HUES64 (cell line): Measurements from ENCODE around the gene STX1A.

Source experiments
- H3K27ac ChIP-seq: 2 replicates; pipeline ENCODE4 v1.7.0; 2013; ENCODE audit warnings: low read depth, low read length, inconsistent platforms
- H3K27me3 ChIP-seq: 2 replicates; pipeline ENCODE4 v1.6.1; 2013; ENCODE audit warnings: mild to moderate bottlenecking, low read length; ENCODE audit not compliant: insufficient read depth
- H3K36me3 ChIP-seq: 2 replicates; pipeline ENCODE4 v1.6.1; 2013; ENCODE audit warnings: mild to moderate bottlenecking, low read length; ENCODE audit not compliant: insufficient read depth
- H3K4me1 ChIP-seq: 2 replicates; pipeline ENCODE4 v1.6.1; 2013; ENCODE audit warnings: mild to moderate bottlenecking, low read length, moderate library complexity; ENCODE audit not compliant: insufficient read depth
- H3K4me3 ChIP-seq: 2 replicates; pipeline ENCODE4 v1.5.1; 2013; ENCODE audit warnings: mild to moderate bottlenecking, low read length, moderate library complexity
- H3K9ac ChIP-seq: 2 replicates; pipeline ENCODE4 v1.6.1; 2013; ENCODE audit warnings: mild to moderate bottlenecking, low read depth, low read length
- H3K9me3 ChIP-seq: 2 replicates; pipeline ENCODE4 v1.6.1; 2013; ENCODE audit warnings: low read depth, low read length; ENCODE audit not compliant: insufficient read depth
- WGBS: fragments of 150-250, 120-280 bp; methylation state at CpG from one replicate; pipeline ENCODE4 v1.1.7; 2013; ENCODE audit warnings: missing lambda C conversion rate; 5-methylcytosine and 5-hydroxymethylcytosine counted together

Gene STX1A

DNA sequence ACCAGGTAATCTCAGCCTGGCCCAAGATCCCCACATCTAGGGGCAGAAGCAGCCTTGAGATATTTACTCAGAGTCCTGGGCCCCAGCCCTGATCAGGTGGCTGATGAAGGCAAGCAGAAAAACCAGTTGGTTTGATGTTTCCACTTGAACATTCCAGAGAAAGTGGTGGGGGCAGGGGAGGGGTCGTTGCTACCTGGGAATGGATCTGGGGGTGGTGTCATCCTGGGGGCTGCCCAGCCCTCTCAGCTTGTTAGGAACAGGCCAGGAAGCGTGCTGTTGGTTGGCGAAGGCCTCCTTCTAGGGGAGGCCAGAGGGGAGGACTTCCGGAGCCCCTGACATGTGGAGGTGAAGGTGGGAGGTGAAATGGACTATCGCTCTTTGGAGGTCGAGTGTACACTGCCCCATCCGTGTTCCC, 22.9 kb upstream of the STX1A start:
- no peaks in the 10 kb centered on the region for H3K9me3 ChIP-seq
- H3K9ac ChIP-seq, result peak overlapping the region; percentile 81
- H3K27me3 ChIP-seq, result peaks cover 4% of the 10 kb centered on the region; the same call in 1 of the 2 replicates
- 39% methylated on average over 7 of the region's 7 CpGs for WGBS
- peaks cover 34% of the 10 kb centered on the region for H3K4me1 ChIP-seq
- H3K36me3 ChIP-seq, result peaks cover under 1% of the 10 kb centered on the region
- peak overlapping the region; percentile 79 for H3K27ac ChIP-seq
- H3K4me3 ChIP-seq, result peak overlapping the region; percentile 39

DNA sequence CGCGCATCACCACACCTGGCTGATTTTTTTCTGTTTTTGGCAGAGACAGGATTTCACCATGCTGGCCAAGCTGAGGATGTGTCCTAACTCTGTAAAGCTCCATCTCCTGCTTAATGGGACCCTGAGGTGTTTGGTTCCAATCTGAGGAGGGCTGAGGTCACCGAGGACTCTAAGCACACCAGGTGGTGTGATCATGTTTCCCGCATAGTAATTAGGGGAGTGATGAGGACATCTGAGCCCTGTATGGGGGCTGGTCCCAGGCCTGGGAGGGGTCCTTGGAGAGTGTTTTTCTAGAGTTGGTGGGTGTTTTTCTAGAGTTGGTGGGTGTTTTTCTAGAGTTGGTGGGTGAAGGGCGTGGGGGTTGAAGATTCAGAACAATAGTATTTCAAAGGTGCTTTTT, 22.1 kb upstream of the STX1A start:
- 49% methylated on average over 5 of the region's 5 CpGs for WGBS
- H3K27ac ChIP-seq, result peak overlapping the region; percentile 79; the same call in 1 of the 2 replicates
- H3K9me3 ChIP-seq, result no peaks in the 10 kb centered on the region
- peaks cover 34% of the 10 kb centered on the region for H3K4me1 ChIP-seq
- no peak overlapping the region; the same call in 1 of the 2 replicates for H3K4me3 ChIP-seq
- H3K27me3 ChIP-seq, result peaks cover 4% of the 10 kb centered on the region; the same call in 1 of the 2 replicates
- H3K9ac ChIP-seq, result no peak overlapping the region; the same call in 1 of the 2 replicates
- peaks cover 8% of the 10 kb centered on the region for H3K36me3 ChIP-seq

DNA sequence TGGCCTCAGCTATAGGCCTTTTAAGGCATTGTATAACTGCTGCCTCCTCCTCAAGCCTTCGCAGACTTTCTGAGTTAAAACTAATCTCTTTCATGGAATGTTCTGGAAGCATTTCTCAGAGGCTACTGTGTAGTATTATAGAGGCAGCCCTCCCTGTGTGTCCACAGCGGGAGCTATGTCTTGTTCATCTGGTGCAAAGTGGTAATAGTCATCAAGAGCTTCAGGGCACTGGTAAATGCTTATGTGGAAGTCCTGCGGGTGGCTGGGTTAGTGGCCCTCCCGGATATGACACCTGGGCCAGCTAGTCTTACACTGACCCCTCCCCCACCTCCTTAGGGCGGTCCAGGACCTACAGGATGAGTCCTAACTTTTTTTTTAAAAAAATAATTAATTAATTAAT, 21.3 kb upstream of the STX1A start:
- WGBS, result 78% methylated on average over 4 of the region's 5 CpGs
- Histone ChIP-seq H3K27me3 (peaks cover 4% of the 10 kb centered on the region; the same call in 1 of the 2 replicates), H3K4me1 (peaks cover 34% of the 10 kb centered on the region), H3K27ac (peak overlapping the region; percentile 28; the same call in 1 of the 2 replicates), H3K9me3 (no peaks in the 10 kb centered on the region), H3K36me3 (peaks cover 14% of the 10 kb centered on the region), H3K4me3 (no peak overlapping the region), H3K9ac (no peak overlapping the region)

DNA sequence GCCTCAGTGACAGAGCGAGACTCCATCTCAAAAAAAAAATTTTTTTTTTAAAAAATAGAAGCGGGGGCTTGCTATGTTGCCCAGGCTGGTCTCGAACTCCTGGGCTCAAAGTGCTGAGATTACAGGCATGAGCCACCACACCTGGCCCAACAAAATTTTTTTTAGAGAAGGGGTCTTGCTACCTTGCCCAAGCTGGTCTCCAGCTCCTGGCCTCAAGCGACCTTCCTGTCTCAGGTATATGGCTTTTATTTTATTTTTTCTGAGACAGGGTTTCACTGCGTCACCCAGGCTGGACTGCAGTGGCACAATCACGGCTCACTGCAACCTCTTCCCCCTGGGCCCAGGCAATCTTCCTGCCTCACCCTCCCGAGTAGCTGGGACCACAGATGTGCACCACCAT, 20.7 kb upstream of the STX1A start:
- peaks cover 15% of the 10 kb centered on the region for H3K36me3 ChIP-seq
- H3K4me3 ChIP-seq, result no peak overlapping the region
- H3K9me3 ChIP-seq, result no peaks in the 10 kb centered on the region
- 96% methylated on average over 7 of the region's 7 CpGs for WGBS
- H3K4me1 ChIP-seq, result peaks cover 34% of the 10 kb centered on the region
- H3K27ac ChIP-seq, result no peak overlapping the region; the same call in 1 of the 2 replicates
- no peak overlapping the region for H3K9ac ChIP-seq
- peaks cover 4% of the 10 kb centered on the region; the same call in 1 of the 2 replicates for H3K27me3 ChIP-seq

- Histone ChIP-seq H3K27ac (peak overlapping the region; percentile 91), H3K4me3 (peak overlapping the region; percentile 87), H3K9ac (peak overlapping the region; percentile 73), H3K9me3 (no peaks in the 10 kb centered on the region), H3K4me1 (peaks cover 34% of the 10 kb centered on the region), H3K36me3 (peaks cover 15% of the 10 kb centered on the region), H3K27me3 (peaks cover 4% of the 10 kb centered on the region; the same call in 1 of the 2 replicates)
- WGBS, result 52% methylated on average over 12 of the region's 13 CpGs
Observed at GRCh38 chr7:73739387-73739767, 19.9 kb upstream of the STX1A start.

GRCh38 chr7:73738612-73739386, 19.3 kb upstream of the STX1A start, which contains the start of gene ABHD11:
TSS of gene ABHD11 (minus strand) at chr7:73738802. CDS start at chr7:73738770, 32 bp downstream.
- under 1% methylated on average over 84 of the region's 84 CpGs for WGBS
- H3K36me3 ChIP-seq, result peaks cover 15% of the 10 kb centered on the region
- H3K4me1 ChIP-seq, result peaks cover 30% of the 10 kb centered on the region
- peak within 1 kb of the TSS; percentile 87 for H3K4me3 ChIP-seq
- no peaks in the 10 kb centered on the region for H3K9me3 ChIP-seq
- H3K27ac ChIP-seq, result peak within 1 kb of the TSS; percentile 91
- peak within 1 kb of the TSS; percentile 74 for H3K9ac ChIP-seq
- H3K27me3 ChIP-seq, result peaks cover 4% of the 10 kb centered on the region; the same call in 1 of the 2 replicates

DNA sequence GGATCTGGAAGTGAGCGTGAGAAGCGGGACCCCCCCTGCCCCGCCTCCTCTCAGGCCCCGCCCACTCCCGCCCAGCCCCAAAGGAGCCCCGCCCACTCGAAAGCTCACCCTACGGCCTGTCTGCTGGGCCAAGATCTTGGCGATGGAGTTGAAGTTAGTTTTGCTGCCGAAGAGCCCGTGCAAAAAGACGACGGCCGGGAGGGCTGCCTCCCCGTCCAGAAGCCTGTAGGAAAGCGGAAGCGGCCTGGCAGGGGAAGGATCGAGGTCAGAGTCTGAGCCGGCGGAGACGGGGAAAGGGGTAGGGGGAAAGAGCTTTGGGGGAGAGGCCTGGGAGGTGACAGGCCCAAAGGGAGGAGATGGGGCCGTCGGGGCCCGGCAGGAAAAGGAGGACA, 18.7 kb upstream of the STX1A start:
- Histone ChIP-seq H3K27me3 (peaks cover 4% of the 10 kb centered on the region; the same call in 1 of the 2 replicates), H3K4me3 (peak overlapping the region; percentile 87), H3K36me3 (peaks cover 15% of the 10 kb centered on the region), H3K9ac (peak overlapping the region; percentile 74), H3K27ac (peak overlapping the region; percentile 85), H3K4me1 (peaks cover 24% of the 10 kb centered on the region), H3K9me3 (no peaks in the 10 kb centered on the region)
- 2% methylated on average over 21 of the region's 24 CpGs for WGBS

GRCh38 chr7:73737491-73738219, 18.2 kb upstream of the STX1A start:
- Histone ChIP-seq H3K4me3 (peak overlapping the region; percentile 87), H3K27me3 (peaks cover 4% of the 10 kb centered on the region; the same call in 1 of the 2 replicates), H3K36me3 (peaks cover 15% of the 10 kb centered on the region), H3K9me3 (no peaks in the 10 kb centered on the region), H3K9ac (no peak overlapping the region), H3K4me1 (peaks cover 22% of the 10 kb centered on the region), H3K27ac (no peak overlapping the region)
- 78% methylated on average over 17 of the region's 17 CpGs for WGBS

DNA sequence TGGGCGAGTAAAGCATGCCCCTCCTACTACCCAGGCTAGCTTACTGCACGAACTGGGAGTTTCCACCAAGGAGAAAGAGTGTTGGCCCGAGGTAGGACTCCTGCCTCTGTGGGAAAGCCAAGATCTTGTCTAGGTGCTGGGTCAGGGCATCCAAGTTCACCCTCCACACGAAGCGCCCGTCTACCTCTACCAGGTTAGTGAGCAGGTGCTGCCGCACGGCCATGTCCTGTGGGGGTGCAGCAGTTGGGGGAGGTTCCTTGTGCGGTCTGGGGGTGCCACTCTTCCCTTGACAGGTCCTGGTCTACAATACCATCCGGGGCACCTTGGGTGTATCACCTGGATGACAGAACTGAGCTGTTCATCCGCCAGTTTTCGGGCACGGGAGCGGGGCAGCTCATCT, 17.4 kb upstream of the STX1A start:
- peaks cover 14% of the 10 kb centered on the region for H3K4me1 ChIP-seq
- H3K9me3 ChIP-seq, result no peaks in the 10 kb centered on the region
- peaks cover 4% of the 10 kb centered on the region; the same call in 1 of the 2 replicates for H3K27me3 ChIP-seq
- peaks cover 15% of the 10 kb centered on the region for H3K36me3 ChIP-seq
- H3K4me3 ChIP-seq, result no peak overlapping the region
- 93% methylated on average over 14 of the region's 14 CpGs for WGBS
- no peak overlapping the region for H3K9ac ChIP-seq
- no peak overlapping the region for H3K27ac ChIP-seq

DNA sequence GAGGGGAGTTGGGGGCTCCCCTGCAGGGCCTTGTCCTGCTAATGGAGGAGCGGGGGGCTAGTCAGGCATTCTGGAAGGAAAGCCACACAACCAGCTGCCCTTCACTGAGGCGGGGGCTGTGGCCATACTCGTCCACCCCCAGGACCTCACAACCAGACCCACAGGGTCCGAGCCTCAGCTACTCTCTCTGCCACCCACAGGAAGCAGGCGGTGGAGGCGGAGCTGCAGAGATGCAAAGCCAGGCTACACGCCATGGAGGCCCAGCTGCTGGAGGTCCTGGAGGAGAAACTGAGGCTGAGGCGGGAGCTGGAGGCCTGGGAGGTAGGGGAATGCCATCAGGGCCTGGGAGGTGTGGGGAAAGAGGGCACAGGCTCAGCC, 16.0 kb upstream of the STX1A start:
- WGBS, result 95% methylated on average over 8 of the region's 8 CpGs
- no peaks in the 10 kb centered on the region for H3K9me3 ChIP-seq
- no peak overlapping the region; the same call in 1 of the 2 replicates for H3K27ac ChIP-seq
- H3K27me3 ChIP-seq, result peaks cover 4% of the 10 kb centered on the region; the same call in 1 of the 2 replicates
- H3K9ac ChIP-seq, result no peak overlapping the region
- no peak overlapping the region for H3K4me3 ChIP-seq
- H3K4me1 ChIP-seq, result peaks cover 3% of the 10 kb centered on the region
- H3K36me3 ChIP-seq, result peaks cover 15% of the 10 kb centered on the region
